ENCODE data around the gene BCAS3. TPM values are rescaled to one million over a fixed set of nuclear protein-coding genes. Genes with fewer than 3 reads are reported as not detected.
A peak's percentile ranks its signal among the peaks of the same experiment; 100 is the strongest.

Gene BCAS3
- total RNA-seq, 2 donors from 2014 or later: 28.0 to 37.7 TPM

- TF ChIP-seq, protein P1, sequence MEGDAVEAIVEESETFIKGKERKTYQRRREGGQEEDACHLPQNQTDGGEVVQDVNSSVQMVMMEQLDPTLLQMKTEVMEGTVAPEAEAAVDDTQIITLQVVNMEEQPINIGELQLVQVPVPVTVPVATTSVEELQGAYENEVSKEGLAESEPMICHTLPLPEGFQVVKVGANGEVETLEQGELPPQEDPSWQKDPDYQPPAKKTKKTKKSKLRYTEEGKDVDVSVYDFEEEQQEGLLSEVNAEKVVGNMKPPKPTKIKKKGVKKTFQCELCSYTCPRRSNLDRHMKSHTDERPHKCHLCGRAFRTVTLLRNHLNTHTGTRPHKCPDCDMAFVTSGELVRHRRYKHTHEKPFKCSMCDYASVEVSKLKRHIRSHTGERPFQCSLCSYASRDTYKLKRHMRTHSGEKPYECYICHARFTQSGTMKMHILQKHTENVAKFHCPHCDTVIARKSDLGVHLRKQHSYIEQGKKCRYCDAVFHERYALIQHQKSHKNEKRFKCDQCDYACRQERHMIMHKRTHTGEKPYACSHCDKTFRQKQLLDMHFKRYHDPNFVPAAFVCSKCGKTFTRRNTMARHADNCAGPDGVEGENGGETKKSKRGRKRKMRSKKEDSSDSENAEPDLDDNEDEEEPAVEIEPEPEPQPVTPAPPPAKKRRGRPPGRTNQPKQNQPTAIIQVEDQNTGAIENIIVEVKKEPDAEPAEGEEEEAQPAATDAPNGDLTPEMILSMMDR (conservative IDR thresholded peaks at IDR 0.05): peak; percentile 36
- H3K4me3 ChIP-seq (ENCODE audit: low read length): no peak overlapping the region
- H3K36me3 ChIP-seq (ENCODE audit: control insufficient read depth, insufficient read depth, low read length): no peaks in the 10 kb centered on the region
- no peak overlapping the region for H3K9ac ChIP-seq (ENCODE audit: extremely low read depth, low read length, poor library complexity, severe bottlenecking)
- no peaks in the 10 kb centered on the region for H3K36me3 Mint-ChIP-seq (ENCODE audit: low read depth)
- DNase-seq: no peak
- H3K27me3 ChIP-seq (ENCODE audit: control insufficient read depth, insufficient read depth, low read length, poor library complexity, severe bottlenecking): no peaks in the 10 kb centered on the region
- peaks cover 4% of the 10 kb centered on the region for H3K4me1 ChIP-seq (ENCODE audit: control insufficient read depth, insufficient read depth, low read length)
- H3K27ac ChIP-seq (ENCODE audit: low read depth, low read length): no peak overlapping the region
- H3K27ac Mint-ChIP-seq: peak overlapping the region; percentile 11
- H3K4me1 Mint-ChIP-seq: peaks cover 9% of the 10 kb centered on the region
- no peaks in the 10 kb centered on the region for H3K9me3 ChIP-seq (ENCODE audit: control insufficient read depth, low read length)
- H3K4me3 Mint-ChIP-seq: no peak overlapping the region
- no peaks in the 10 kb centered on the region for H3K9me3 Mint-ChIP-seq
- WGBS, 2 experiments (ENCODE audit: insufficient coverage in 1 of 2, insufficient read length in 1 of 2): 88% methylated on average over 2 of the region's 2 CpGs; no CpG with 5 or more reads in 1 of the 2 experiments
- H3K27me3 Mint-ChIP-seq (ENCODE audit: insufficient read depth): peaks cover 7% of the 10 kb centered on the region
These were observed 453.9 kb downstream of the BCAS3 start for GRCh38 chr17:61131585-61131984.

DNA sequence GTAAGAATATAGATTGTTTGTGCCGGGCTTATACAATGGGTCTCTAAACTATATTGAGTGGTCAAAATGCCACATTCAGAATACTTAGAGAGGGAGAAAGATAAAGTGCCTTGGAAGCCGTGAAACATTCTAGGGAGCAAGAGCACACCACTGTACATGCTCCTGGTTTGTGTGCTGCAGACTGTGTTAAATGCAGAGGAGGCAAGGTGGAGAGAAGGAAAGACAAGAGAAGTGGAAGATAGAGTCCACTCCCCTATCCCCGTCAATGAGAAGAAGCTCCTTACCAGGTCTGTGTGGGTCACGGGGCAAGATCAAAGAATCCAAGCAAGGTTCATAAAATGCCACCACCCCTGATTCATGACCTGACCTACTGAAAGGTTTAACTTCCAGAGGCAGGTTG is 454.9 kb downstream of the BCAS3 start:
- peaks cover 4% of the 10 kb centered on the region for H3K4me1 ChIP-seq (ENCODE audit: control insufficient read depth, insufficient read depth, low read length)
- Mint-ChIP-seq H3K27ac (no peak overlapping the region), H3K4me3 (no peak overlapping the region), H3K27me3 (ENCODE audit: insufficient read depth) (peaks cover 7% of the 10 kb centered on the region), H3K4me1 (peaks cover 9% of the 10 kb centered on the region), H3K9me3 (no peaks in the 10 kb centered on the region), H3K36me3 (ENCODE audit: low read depth) (no peaks in the 10 kb centered on the region)
- DNase-seq: no peak
- H3K4me3 ChIP-seq (ENCODE audit: low read length): no peak overlapping the region
- no peaks in the 10 kb centered on the region for H3K9me3 ChIP-seq (ENCODE audit: control insufficient read depth, low read length)
- no peaks in the 10 kb centered on the region for H3K36me3 ChIP-seq (ENCODE audit: control insufficient read depth, insufficient read depth, low read length)
- TF ChIP-seq, protein P1 (conservative IDR thresholded peaks at IDR 0.05): no peak
- H3K9ac ChIP-seq (ENCODE audit: extremely low read depth, low read length, poor library complexity, severe bottlenecking): no peak overlapping the region
- 90 to 93% methylated on average over 4 of the region's 4 CpGs for WGBS, 2 experiments (ENCODE audit: insufficient coverage in 1 of 2, insufficient read length in 1 of 2)
- H3K27me3 ChIP-seq (ENCODE audit: control insufficient read depth, insufficient read depth, low read length, poor library complexity, severe bottlenecking): no peaks in the 10 kb centered on the region
- H3K27ac ChIP-seq (ENCODE audit: low read depth, low read length): no peak overlapping the region

- Mint-ChIP-seq H3K27ac (no peak overlapping the region), H3K9me3 (no peaks in the 10 kb centered on the region), H3K4me1 (peaks cover 8% of the 10 kb centered on the region), H3K4me3 (no peak overlapping the region), H3K36me3 (ENCODE audit: low read depth) (no peaks in the 10 kb centered on the region), H3K27me3 (ENCODE audit: insufficient read depth) (peaks cover 7% of the 10 kb centered on the region)
- H3K9me3 ChIP-seq (ENCODE audit: control insufficient read depth, low read length): no peaks in the 10 kb centered on the region
- H3K27ac ChIP-seq (ENCODE audit: low read depth, low read length): no peak overlapping the region
- H3K4me3 ChIP-seq (ENCODE audit: low read length): no peak overlapping the region
- H3K36me3 ChIP-seq (ENCODE audit: control insufficient read depth, insufficient read depth, low read length): no peaks in the 10 kb centered on the region
- no peak for DNase-seq
- WGBS, 2 experiments (ENCODE audit: insufficient coverage in 1 of 2, insufficient read length in 1 of 2): 92 to 100% methylated on average over 1 of the region's 1 CpG
- TF ChIP-seq, protein P1 (conservative IDR thresholded peaks at IDR 0.05): no peak
- H3K27me3 ChIP-seq (ENCODE audit: control insufficient read depth, insufficient read depth, low read length, poor library complexity, severe bottlenecking): no peaks in the 10 kb centered on the region
- H3K9ac ChIP-seq (ENCODE audit: extremely low read depth, low read length, poor library complexity, severe bottlenecking): no peak overlapping the region
- H3K4me1 ChIP-seq (ENCODE audit: control insufficient read depth, insufficient read depth, low read length): peaks cover 4% of the 10 kb centered on the region
These were observed 456.2 kb downstream of the BCAS3 start for GRCh38 chr17:61133853-61134252.
